Thyroid gland (tissue), 4 donors: ENCODE measurements around the gene SEMA3D.

Experiments used
- POLR2A ChIP-seq, 2 donors: fragments of 450-650 bp; IDR thresholded peaks; one replicate each; pipeline ENCODE4 v1.6.1; 2017; ENCODE audit warnings: antibody characterized with exemption in 2 of 2, mild to moderate bottlenecking in 2 of 2, moderate library complexity in 1 of 2
- TF ChIP-seq, protein P1 (sequence below), 6 experiments: fragments of 200-600 bp in 3 of 6; fragments of 450-650 bp in 3 of 6; sonication (generic) in 3 of 6; IDR thresholded peaks; one replicate each; pipeline ENCODE4 v1.5.1; 2016 to 2019; ENCODE audit warnings: antibody characterized with exemption in 6 of 6, mild to moderate bottlenecking in 2 of 6, inconsistent platforms in 1 of 6, moderate library complexity in 1 of 6

DNA sequence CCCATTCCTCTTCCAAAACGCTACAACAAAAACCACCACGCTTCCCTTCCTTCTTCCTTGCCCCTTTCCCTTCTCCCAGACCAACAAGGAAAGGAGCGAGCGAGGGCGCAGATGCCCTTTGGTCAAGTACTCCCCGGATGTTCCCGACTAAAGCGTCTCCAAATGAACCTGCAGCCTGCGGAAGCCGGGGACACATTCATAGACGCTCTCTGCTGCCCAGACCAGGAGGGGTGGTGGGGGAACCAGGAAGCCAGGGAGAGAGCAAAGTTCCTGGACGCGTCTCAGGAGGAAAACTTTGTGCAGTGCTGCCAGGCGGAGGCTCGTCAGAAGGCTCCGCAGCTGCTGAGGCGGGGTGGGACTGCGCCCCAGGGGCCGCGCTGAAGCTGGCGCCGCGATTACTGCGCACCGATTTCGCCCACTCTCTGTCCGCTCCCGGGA lies 754 bp downstream of the SEMA3D start:
- TF ChIP-seq, protein P1, sequence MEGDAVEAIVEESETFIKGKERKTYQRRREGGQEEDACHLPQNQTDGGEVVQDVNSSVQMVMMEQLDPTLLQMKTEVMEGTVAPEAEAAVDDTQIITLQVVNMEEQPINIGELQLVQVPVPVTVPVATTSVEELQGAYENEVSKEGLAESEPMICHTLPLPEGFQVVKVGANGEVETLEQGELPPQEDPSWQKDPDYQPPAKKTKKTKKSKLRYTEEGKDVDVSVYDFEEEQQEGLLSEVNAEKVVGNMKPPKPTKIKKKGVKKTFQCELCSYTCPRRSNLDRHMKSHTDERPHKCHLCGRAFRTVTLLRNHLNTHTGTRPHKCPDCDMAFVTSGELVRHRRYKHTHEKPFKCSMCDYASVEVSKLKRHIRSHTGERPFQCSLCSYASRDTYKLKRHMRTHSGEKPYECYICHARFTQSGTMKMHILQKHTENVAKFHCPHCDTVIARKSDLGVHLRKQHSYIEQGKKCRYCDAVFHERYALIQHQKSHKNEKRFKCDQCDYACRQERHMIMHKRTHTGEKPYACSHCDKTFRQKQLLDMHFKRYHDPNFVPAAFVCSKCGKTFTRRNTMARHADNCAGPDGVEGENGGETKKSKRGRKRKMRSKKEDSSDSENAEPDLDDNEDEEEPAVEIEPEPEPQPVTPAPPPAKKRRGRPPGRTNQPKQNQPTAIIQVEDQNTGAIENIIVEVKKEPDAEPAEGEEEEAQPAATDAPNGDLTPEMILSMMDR (IDR thresholded peaks at IDR 0.05), result no peak
- peak in 1 of 2 donors; percentile 61 for TF ChIP-seq POLR2A (IDR thresholded peaks at IDR 0.05)
